ENCODE measurements around the gene THSD7A. TPM values are rescaled to one million over a fixed set of nuclear protein-coding genes. Genes with fewer than 3 reads are reported as not detected.

Gene THSD7A
- total and polyA plus RNA-seq, 2 of the 13 experiments (the other 11 are each of a cell fraction or from before 2014, with no cell fraction given), result 0.01 to 0.07 TPM

DNA sequence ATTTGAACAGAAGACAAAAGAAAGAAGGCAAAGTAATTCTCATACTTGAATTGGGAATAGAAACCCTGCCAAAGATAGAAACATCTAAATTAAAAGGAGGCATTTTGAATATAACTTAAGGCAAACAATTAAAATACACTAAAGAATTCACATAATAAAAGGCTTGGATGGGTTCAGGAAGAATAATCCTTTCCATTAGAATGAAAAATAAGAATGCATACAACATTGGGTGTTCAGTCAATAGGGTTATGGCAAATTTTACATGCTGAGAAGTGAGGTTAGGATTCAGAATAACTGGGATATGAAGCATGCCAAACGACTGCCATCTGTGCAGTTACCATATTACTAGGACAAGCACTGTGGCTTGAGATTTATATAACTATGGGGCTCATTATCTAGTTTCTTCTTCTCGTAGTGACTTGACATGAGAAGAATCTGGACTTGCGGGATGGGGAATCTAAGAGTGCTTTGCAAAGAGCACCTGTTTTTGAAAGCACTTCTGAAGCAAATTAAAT, 326.5 kb downstream of the THSD7A start:
- peaks cover 9% of the 10 kb centered on the region for H3K9me3 ChIP-seq (ENCODE audit: low read length)
- 34% methylated on average over 3 of the region's 3 CpGs for WGBS (ENCODE audit: low lambda C conversion rate)
- POLR2A ChIA-PET, result no interaction called here
- no peak for TF ChIP-seq ARID4A (CRISPR knock-in tag; IDR thresholded peaks at IDR 0.05; ENCODE audit: borderline replicate concordance)
- no TSS peak for BruUV-seq (replicated peaks)
- intact Hi-C loops (cut with micrococcal nuclease; ENCODE audit: unreplicated experiment) (no loop called here), in situ Hi-C loops (cut with HindIII; ENCODE audit: extremely low pct_ligation_motif_present, low pct_unique_long_range_greater_than_20kb) (no loop called here)
- CTCF ChIA-PET (ENCODE audit: low intra/inter-chr PET ratio, low total read pairs), result no interaction called here
- FAIRE-seq, result no peak
- no peaks in the 10 kb centered on the region for H4K20me1 ChIP-seq (ENCODE audit: insufficient read depth, low read length)
- no peaks in the 10 kb centered on the region for H3K27me3 ChIP-seq (ENCODE audit: control insufficient read depth in 1 of 2, insufficient read depth in 2 of 2, low read length in 2 of 2)
- no peak overlapping the region for H3K4me3 ChIP-seq (replicated peaks in 1 of 3; ENCODE audit: insufficient read depth in 1 of 3, low read depth in 2 of 3, low read length in 3 of 3)
- H3K79me2 ChIP-seq (ENCODE audit: insufficient read depth, low read length), result no peaks in the 10 kb centered on the region
- H3K4me2 ChIP-seq (ENCODE audit: low read depth, low read length), result no peak overlapping the region
- H3K4me1 ChIP-seq (ENCODE audit: insufficient read depth, low read length), result no peaks in the 10 kb centered on the region
- no peak overlapping the region for H3K27ac ChIP-seq (ENCODE audit: extremely low read length, insufficient read depth, low read length)
- no peak for DNase-seq (ENCODE audit: low spot score)
- no peak for ATAC-seq
- H3K36me3 ChIP-seq (replicated peaks in 1 of 2; ENCODE audit: control insufficient read depth in 1 of 2, insufficient read depth in 2 of 2, low read length in 2 of 2), result no peaks in the 10 kb centered on the region
- no peak overlapping the region for H3K9ac ChIP-seq (ENCODE audit: insufficient read depth, low read depth, low read length)
- no peak overlapping the region for H2AFZ ChIP-seq (ENCODE audit: low read length)

- 0% methylated on average over 1 of the region's 1 CpG for WGBS (ENCODE audit: low lambda C conversion rate)
- no peak overlapping the region for H2AFZ ChIP-seq (ENCODE audit: low read length)
- in situ Hi-C loops (cut with HindIII; ENCODE audit: extremely low pct_ligation_motif_present, low pct_unique_long_range_greater_than_20kb), result no loop called here
- no peak for FAIRE-seq
- no peak overlapping the region for H3K4me2 ChIP-seq (ENCODE audit: low read depth, low read length)
- POLR2A ChIA-PET, result no interaction called here
- no peak overlapping the region for H3K27ac ChIP-seq (ENCODE audit: extremely low read length, insufficient read depth, low read length)
- peaks cover 12% of the 10 kb centered on the region; the same call in 1 of the 2 replicates for H3K9me3 ChIP-seq (ENCODE audit: low read length)
- no peak overlapping the region for H3K9ac ChIP-seq (ENCODE audit: insufficient read depth, low read depth, low read length)
- CTCF ChIA-PET (ENCODE audit: low intra/inter-chr PET ratio, low total read pairs), result no interaction called here
- H4K20me1 ChIP-seq (ENCODE audit: insufficient read depth, low read length), result no peaks in the 10 kb centered on the region
- no peaks in the 10 kb centered on the region for H3K27me3 ChIP-seq (ENCODE audit: control insufficient read depth in 1 of 2, insufficient read depth in 2 of 2, low read length in 2 of 2)
- no peak for DNase-seq (ENCODE audit: low spot score)
- H3K4me1 ChIP-seq (ENCODE audit: insufficient read depth, low read length), result no peaks in the 10 kb centered on the region
- no TSS peak for BruUV-seq (replicated peaks)
- intact Hi-C loops (cut with micrococcal nuclease; ENCODE audit: unreplicated experiment), result no loop called here
- ATAC-seq, result no peak
- no peak overlapping the region for H3K4me3 ChIP-seq (replicated peaks in 1 of 3; ENCODE audit: insufficient read depth in 1 of 3, low read depth in 2 of 3, low read length in 3 of 3)
- no peaks in the 10 kb centered on the region for H3K79me2 ChIP-seq (ENCODE audit: insufficient read depth, low read length)
- H3K36me3 ChIP-seq (replicated peaks in 1 of 2; ENCODE audit: control insufficient read depth in 1 of 2, insufficient read depth in 2 of 2, low read length in 2 of 2), result no peaks in the 10 kb centered on the region
- TF ChIP-seq HIVEP1 (CRISPR knock-in tag; IDR thresholded peaks at IDR 0.05), result no peak
- no peak for TF ChIP-seq STAT5B (CRISPR knock-in tag; IDR thresholded peaks at IDR 0.05)
- TF ChIP-seq ZHX1 (CRISPR knock-in tag; IDR thresholded peaks at IDR 0.05; ENCODE audit: low read depth), result no peak
- TF ChIP-seq SYNCRIP (IDR thresholded peaks at IDR 0.05; ENCODE audit: insufficient read depth, low read depth, low read length), result no peak
- no peak for TF ChIP-seq YEATS2 (CRISPR knock-in tag; IDR thresholded peaks at IDR 0.05; ENCODE audit: borderline replicate concordance)
- no peak for TF ChIP-seq CREB3 (CRISPR knock-in tag; IDR thresholded peaks at IDR 0.05)
Observed at GRCh38 chr7:11492307-11492706, 339.7 kb downstream of the THSD7A start.
